Karpas-422 (cell line): ENCODE results near the gene STRIP1. TPM values are rescaled to one million over a fixed set of nuclear protein-coding genes. Genes with fewer than 3 reads are reported as not detected.
A peak's percentile ranks its signal among the peaks of the same experiment; 100 is the strongest.

Source experiments
- DNase-seq: peaks from one replicate; pipeline ENCODE4 v3.0.0-alpha.2; 2015
- H2AFZ ChIP-seq: fragments of 200-600 bp; sonication (generic); 2 replicates; pipeline ENCODE4 v1.6.1; 2014; ENCODE audit warnings: antibody characterized with exemption, low read length, mixed read lengths
- H3K27ac ChIP-seq: fragments of 200-600 bp; sonication (generic); 2 replicates; pipeline ENCODE4 v1.5.1; 2014; ENCODE audit warnings: mild to moderate bottlenecking, low read length, moderate library complexity
- H3K27me3 ChIP-seq: fragments of 200-600 bp; sonication (generic); 2 replicates; pipeline ENCODE4 v1.6.1; 2014; ENCODE audit warnings: low read length, mixed read lengths
- H3K36me3 ChIP-seq: fragments of 200-600 bp; sonication (generic); 2 replicates; pipeline ENCODE4 v1.6.1; 2014; ENCODE audit warnings: low read length, mixed read lengths; ENCODE audit not compliant: insufficient read depth
- H3K4me1 ChIP-seq: fragments of 200-600 bp; sonication (generic); 2 replicates; pipeline ENCODE4 v1.6.1; 2014; ENCODE audit warnings: mild to moderate bottlenecking, low read length, mixed read lengths
- H3K4me2 ChIP-seq: fragments of 200-600 bp; sonication (generic); 2 replicates; pipeline ENCODE4 v1.6.1; 2014; ENCODE audit warnings: low read length, low read depth, mild to moderate bottlenecking; ENCODE audit not compliant: poor library complexity, severe bottlenecking
- H3K4me3 ChIP-seq: fragments of 200-600 bp; sonication (generic); 2 replicates; pipeline ENCODE4 v1.5.1; 2014; ENCODE audit warnings: mild to moderate bottlenecking, antibody characterized with exemption, low read length, mixed read lengths
- H3K79me2 ChIP-seq: fragments of 200-600 bp; sonication (generic); 2 replicates; pipeline ENCODE4 v1.6.1; 2014; ENCODE audit warnings: mild to moderate bottlenecking, low read length, mixed read lengths
- H3K9ac ChIP-seq: fragments of 200-600 bp; sonication (generic); 2 replicates; pipeline ENCODE4 v1.6.0; 2014; ENCODE audit warnings: low read length
- H3K9me2 ChIP-seq: fragments of 200-600 bp; sonication (generic), shearing (Covaris generic); replicated peaks from 2 replicates; pipeline ENCODE4 v1.6.0; 2014; ENCODE audit warnings: mild to moderate bottlenecking, low read length, moderate library complexity; ENCODE audit not compliant: insufficient read depth
- H3K9me3 ChIP-seq: fragments of 300-700, 200-600 bp; sonication (generic); 2 replicates; pipeline ENCODE4 v1.6.1; 2014; ENCODE audit warnings: low read length, mixed read lengths
- H4K20me1 ChIP-seq: fragments of 200-600 bp; sonication (generic); 2 replicates; pipeline ENCODE4 v1.6.1; 2014; ENCODE audit warnings: mild to moderate bottlenecking, antibody characterized with exemption, low read length, low read depth; ENCODE audit not compliant: insufficient read depth
- total RNA-seq: library from RNA; depleted of rRNA; stranded (reverse); fragments of >200 nt; shearing (Covaris generic); gene quantifications from 2 replicates; pipeline ENCODE4 v1.2.3, GENCODE V29; 2014; ENCODE audit warnings: low replicate concordance; rRNA removed

STRIP1 gene, protein sequence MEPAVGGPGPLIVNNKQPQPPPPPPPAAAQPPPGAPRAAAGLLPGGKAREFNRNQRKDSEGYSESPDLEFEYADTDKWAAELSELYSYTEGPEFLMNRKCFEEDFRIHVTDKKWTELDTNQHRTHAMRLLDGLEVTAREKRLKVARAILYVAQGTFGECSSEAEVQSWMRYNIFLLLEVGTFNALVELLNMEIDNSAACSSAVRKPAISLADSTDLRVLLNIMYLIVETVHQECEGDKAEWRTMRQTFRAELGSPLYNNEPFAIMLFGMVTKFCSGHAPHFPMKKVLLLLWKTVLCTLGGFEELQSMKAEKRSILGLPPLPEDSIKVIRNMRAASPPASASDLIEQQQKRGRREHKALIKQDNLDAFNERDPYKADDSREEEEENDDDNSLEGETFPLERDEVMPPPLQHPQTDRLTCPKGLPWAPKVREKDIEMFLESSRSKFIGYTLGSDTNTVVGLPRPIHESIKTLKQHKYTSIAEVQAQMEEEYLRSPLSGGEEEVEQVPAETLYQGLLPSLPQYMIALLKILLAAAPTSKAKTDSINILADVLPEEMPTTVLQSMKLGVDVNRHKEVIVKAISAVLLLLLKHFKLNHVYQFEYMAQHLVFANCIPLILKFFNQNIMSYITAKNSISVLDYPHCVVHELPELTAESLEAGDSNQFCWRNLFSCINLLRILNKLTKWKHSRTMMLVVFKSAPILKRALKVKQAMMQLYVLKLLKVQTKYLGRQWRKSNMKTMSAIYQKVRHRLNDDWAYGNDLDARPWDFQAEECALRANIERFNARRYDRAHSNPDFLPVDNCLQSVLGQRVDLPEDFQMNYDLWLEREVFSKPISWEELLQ
- total RNA-seq = 35.3 and 53.8 TPM in 2 replicates

DNA sequence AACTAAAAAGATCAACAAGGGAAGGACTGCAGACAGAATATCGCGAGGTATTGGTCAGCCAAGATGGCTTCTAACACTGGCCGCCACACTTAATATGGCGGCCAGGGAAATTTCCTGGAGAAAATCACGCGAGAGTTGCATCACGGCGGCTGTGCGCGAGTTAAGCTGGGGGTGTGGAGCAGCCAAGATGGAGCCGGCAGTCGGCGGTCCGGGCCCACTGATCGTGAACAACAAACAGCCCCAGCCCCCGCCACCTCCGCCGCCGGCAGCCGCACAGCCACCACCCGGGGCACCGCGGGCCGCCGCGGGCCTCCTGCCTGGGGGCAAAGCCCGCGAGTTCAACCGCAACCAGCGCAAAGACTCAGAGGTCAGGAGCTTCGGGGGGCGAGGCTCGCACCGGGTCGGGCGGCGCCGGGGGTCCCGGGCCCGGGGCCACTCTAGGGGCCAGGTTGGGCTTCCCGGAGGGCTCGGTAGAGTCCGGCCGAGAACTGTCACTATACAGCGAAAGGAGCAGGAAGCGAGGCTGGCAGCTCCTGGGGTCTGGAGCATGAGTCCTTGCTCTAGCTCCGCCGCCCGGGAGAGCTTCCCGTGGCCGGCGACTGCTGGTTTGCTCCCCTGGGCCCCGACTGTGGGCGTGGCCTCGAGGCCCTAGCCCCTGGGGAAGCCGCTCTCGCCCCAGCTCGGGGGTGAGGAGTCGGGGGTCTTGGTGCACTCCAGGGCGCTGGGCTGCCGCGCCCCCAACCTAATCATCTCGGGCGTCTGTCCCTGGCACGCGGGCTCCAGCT lies at the start of gene STRIP1:
STRIP1 (plus strand) TSS at position 174 of the 785 bp plus-strand sequence; CDS start at position 188, 14 bp downstream.
- peak; percentile 97 for DNase-seq
- Histone ChIP-seq H2AFZ (peak within 1 kb of the TSS; percentile 86), H3K36me3 (peaks cover 14% of the 10 kb centered on the region; the same call in 1 of the 2 replicates), H3K4me1 (peaks cover 29% of the 10 kb centered on the region), H4K20me1 (no peaks in the 10 kb centered on the region), H3K79me2 (peaks cover 32% of the 10 kb centered on the region), H3K9ac (peak within 1 kb of the TSS; percentile 99), H3K9me2 (no peaks in the 10 kb centered on the region), H3K27ac (peak within 1 kb of the TSS; percentile 76), H3K4me2 (peak within 1 kb of the TSS; percentile 84), H3K4me3 (peak within 1 kb of the TSS; percentile 96), H3K9me3 (no peaks in the 10 kb centered on the region), H3K27me3 (no peaks in the 10 kb centered on the region)

DNA sequence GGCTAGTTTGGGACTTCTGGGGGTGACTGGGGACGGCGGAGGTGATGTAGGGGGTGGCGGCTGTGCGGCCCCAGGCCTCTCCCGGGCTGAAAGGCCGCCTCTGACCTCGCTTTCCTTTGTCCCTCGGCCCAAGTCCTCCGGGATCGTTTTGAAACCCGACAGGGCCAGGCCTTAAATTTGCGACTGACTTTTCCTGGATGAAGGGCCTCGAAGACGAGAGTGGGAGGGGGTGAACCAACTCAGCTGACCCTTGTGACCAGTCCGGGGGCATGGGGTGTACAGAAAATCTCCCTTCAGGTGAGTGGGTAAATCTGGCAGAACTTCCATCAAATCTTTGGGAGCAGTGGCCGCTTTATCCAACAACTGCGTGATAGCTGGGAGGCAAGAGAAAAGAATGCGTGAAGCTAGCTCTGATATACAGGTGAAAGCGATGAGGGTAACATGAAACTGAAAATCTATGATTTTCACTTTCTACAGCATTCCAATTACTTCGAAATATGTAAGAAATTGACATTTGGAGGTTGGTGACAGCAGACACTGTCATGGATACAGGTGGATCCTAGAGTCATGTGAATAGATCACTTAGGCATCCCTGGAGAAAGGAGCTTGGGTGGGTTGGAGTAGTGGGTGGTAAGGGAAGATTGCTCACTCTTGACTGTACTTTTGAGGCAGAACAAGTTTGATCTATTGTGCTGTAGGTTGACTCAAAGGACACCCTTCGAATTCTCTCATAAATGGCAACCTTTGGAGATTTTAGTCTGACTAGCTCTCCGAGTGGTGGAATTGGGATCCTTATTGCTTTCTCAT lies 49.0 kb upstream of the STRIP1 start:
- Histone ChIP-seq H3K9ac (peak overlapping the region; percentile 95), H2AFZ (peak overlapping the region; percentile 69), H3K27ac (no peak overlapping the region), H3K27me3 (no peaks in the 10 kb centered on the region), H3K9me3 (no peaks in the 10 kb centered on the region), H3K4me2 (peak overlapping the region; percentile 100), H4K20me1 (peaks cover 21% of the 10 kb centered on the region), H3K4me3 (peak overlapping the region; percentile 99), H3K36me3 (peaks cover 3% of the 10 kb centered on the region; the same call in 1 of the 2 replicates), H3K79me2 (peaks cover 55% of the 10 kb centered on the region), H3K4me1 (peaks cover 47% of the 10 kb centered on the region), H3K9me2 (no peaks in the 10 kb centered on the region)
- no peak for DNase-seq

DNA sequence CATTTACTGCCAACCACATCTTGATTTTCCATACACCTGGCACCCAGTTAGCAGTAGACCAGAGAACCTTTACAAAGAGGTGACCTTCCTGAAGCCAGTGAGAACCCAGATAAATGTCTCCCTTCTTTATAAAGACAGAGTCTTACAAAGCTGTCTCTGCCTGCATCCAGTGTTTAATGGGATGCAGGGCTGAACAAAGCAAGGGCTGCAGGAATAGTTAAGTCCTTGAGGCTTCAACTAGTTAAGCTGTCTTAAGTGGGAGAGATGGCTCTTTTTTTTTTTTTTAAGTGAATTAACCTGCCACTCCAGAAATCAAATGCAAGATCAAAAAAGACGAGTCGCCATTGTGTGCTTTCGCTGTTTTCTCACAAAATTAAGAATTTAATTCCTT lies 48.4 kb upstream of the STRIP1 start:
- DNase-seq = no peak
- peak overlapping the region; percentile 99 for H3K4me3 ChIP-seq
- peaks cover 61% of the 10 kb centered on the region for H3K79me2 ChIP-seq
- H3K9me2 ChIP-seq = no peaks in the 10 kb centered on the region
- H2AFZ ChIP-seq = no peak overlapping the region
- H3K27ac ChIP-seq = no peak overlapping the region
- peak overlapping the region; percentile 100 for H3K4me2 ChIP-seq
- H3K27me3 ChIP-seq = no peaks in the 10 kb centered on the region
- H3K36me3 ChIP-seq = peaks cover 9% of the 10 kb centered on the region
- peaks cover 25% of the 10 kb centered on the region for H4K20me1 ChIP-seq
- peaks cover 49% of the 10 kb centered on the region for H3K4me1 ChIP-seq
- peak overlapping the region; percentile 95 for H3K9ac ChIP-seq
- H3K9me3 ChIP-seq = no peaks in the 10 kb centered on the region

DNA sequence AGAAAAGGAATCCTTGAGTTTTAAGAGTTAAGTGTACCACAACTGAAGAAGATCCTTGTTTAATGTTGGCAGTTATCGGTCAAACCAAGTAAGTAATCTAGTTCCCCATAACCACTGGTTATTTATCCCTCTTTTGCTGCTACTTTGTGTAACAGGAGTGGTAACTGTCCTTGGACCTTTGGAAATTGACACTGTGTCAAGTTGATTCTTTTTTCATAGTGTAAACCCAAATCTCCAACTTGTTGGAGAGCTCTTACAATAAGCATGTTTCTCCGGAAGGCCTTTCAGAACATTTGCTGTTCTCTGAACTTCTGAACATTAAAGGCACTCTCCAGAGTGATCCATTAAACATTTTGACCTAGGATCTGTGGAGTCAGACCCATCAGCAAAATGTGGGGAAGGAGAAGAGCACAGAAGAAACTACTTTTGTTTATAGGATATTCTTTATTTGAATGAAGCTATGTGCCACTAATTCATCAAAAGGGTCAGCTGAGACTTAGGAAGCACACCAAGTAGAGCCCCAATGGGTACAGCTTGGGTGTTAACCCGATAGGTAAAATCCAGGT lies 46.0 kb upstream of the STRIP1 start:
- no peak overlapping the region for H3K9ac ChIP-seq
- H3K4me1 ChIP-seq = peaks cover 49% of the 10 kb centered on the region
- H2AFZ ChIP-seq = no peak overlapping the region
- no peak overlapping the region for H3K27ac ChIP-seq
- H3K27me3 ChIP-seq = no peaks in the 10 kb centered on the region
- no peaks in the 10 kb centered on the region for H3K9me3 ChIP-seq
- no peaks in the 10 kb centered on the region for H3K9me2 ChIP-seq
- H3K4me3 ChIP-seq = no peak overlapping the region
- no peak overlapping the region for H3K4me2 ChIP-seq
- DNase-seq = no peak
- peaks cover 82% of the 10 kb centered on the region for H3K79me2 ChIP-seq
- H3K36me3 ChIP-seq = peaks cover 9% of the 10 kb centered on the region
- H4K20me1 ChIP-seq = peaks cover 30% of the 10 kb centered on the region

DNA sequence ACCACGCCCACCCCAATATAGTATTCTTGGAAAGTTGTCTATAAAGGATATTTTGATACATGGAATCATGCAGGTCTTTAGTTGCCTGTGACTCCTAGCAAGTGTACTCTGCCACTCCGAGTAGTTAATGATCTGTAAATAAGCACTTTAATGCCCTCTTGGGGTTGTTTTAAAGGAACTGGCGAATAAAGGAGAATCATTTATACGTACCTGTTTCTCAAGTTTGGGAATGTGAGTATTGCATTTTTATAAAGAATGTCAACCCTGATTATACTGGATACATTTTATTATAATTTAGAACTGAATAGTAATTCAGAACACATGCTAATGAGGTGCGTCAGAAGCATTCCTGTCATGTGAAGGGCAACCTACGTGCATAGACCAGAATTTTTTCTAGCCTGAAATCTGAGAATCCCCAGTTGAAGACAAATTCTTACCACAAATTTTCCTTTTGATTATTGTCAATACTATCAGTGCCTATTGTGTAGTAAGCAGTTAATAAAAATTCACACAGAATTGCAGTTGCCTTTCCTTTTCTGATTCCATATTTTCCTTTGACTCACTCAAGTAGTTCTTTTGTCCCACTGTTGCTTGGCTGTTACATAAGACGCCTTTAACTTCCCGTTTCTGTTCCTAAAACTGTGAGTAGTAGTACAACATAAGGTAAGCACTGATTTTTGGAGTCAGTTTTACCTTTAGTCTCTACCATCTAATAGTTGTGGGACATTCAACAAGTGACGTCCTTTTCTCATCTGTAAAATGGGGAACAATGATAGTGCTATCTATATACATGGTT lies 44.7 kb upstream of the STRIP1 start:
- peak; percentile 51 for DNase-seq
- H3K9me3 ChIP-seq = no peaks in the 10 kb centered on the region
- H3K4me2 ChIP-seq = peak overlapping the region; percentile 20
- peaks cover 9% of the 10 kb centered on the region for H3K36me3 ChIP-seq
- no peaks in the 10 kb centered on the region for H3K9me2 ChIP-seq
- H3K4me3 ChIP-seq = no peak overlapping the region
- H4K20me1 ChIP-seq = peaks cover 30% of the 10 kb centered on the region
- H3K4me1 ChIP-seq = peaks cover 46% of the 10 kb centered on the region
- no peaks in the 10 kb centered on the region for H3K27me3 ChIP-seq
- H2AFZ ChIP-seq = no peak overlapping the region
- H3K27ac ChIP-seq = peak overlapping the region; percentile 60; the same call in 1 of the 2 replicates
- no peak overlapping the region; the same call in 1 of the 2 replicates for H3K9ac ChIP-seq
- H3K79me2 ChIP-seq = peaks cover 91% of the 10 kb centered on the region

DNA sequence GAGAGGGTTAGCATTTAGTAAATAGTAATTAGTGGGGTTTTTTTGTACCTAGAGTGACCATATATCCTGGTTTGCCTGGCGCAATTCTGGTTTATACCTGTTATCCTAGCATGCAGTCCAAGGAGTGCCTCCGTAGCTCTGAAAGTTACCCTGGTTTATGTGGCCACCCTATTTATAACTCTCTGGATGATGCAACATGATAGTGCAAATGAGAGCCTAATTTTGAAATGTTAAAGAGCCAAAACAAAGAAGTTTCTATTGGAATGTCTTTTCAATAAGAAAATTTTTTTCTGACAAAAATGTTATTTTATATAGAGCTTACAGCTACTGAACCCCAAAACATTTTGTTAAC lies 44.1 kb upstream of the STRIP1 start:
- H3K79me2 ChIP-seq = peaks cover 91% of the 10 kb centered on the region
- no peak overlapping the region; the same call in 1 of the 2 replicates for H3K9ac ChIP-seq
- peaks cover 45% of the 10 kb centered on the region for H3K4me1 ChIP-seq
- peak overlapping the region; percentile 20 for H3K4me2 ChIP-seq
- H3K4me3 ChIP-seq = no peak overlapping the region
- peak overlapping the region; percentile 60; the same call in 1 of the 2 replicates for H3K27ac ChIP-seq
- no peak overlapping the region for H2AFZ ChIP-seq
- H3K9me2 ChIP-seq = no peaks in the 10 kb centered on the region
- H3K27me3 ChIP-seq = no peaks in the 10 kb centered on the region
- no peaks in the 10 kb centered on the region for H3K9me3 ChIP-seq
- H3K36me3 ChIP-seq = peaks cover 9% of the 10 kb centered on the region
- DNase-seq = no peak
- peaks cover 32% of the 10 kb centered on the region for H4K20me1 ChIP-seq
